ENCODE results near the gene CLBA1. TPM values are rescaled to one million over a fixed set of nuclear protein-coding genes. Genes with fewer than 3 reads are reported as not detected.
"Not testable (repeated sequence)": the region's sequence is repeated elsewhere in the genome, so short reads cannot be mapped to it uniquely, and the experiment has no call there.

Gene CLBA1
- total RNA-seq, 4 donors from 2014 or later = 16.8 to 31.6 (median 20.9) TPM

GRCh38 chr14:105030836-105031396 lies 45.3 kb downstream of the CLBA1 start:
- no peak for TF ChIP-seq CTCF (IDR thresholded peaks at IDR 0.05)
- Histone ChIP-seq H3K27ac (no peak overlapping the region), H3K36me3 (no peaks in the 10 kb centered on the region), H3K27me3 (no peaks in the 10 kb centered on the region), H3K4me1 (peaks cover 3 to 5% of the 10 kb centered on the region in 2 donors), H3K9me3 (no peaks in the 10 kb centered on the region), H3K4me3 (replicated peaks in 1 of 3) (no peak overlapping the region)
- WGBS, 2 donors = 64 to 75% methylated on average over 9 of the region's 9 CpGs
- no peak for DNase-seq
- intact Hi-C loops (cut with DNase I) = no loop called here

- H3K9me3 ChIP-seq, H3K27ac ChIP-seq: not testable (repeated sequence)
- WGBS, 2 donors = 93 to 94% methylated on average over 5 of the region's 5 CpGs
These were observed 46.9 kb downstream of the CLBA1 start for GRCh38 chr14:105032451-105032901.

GRCh38 chr14:105033412-105033900 lies 47.9 kb downstream of the CLBA1 start:
- H3K27ac ChIP-seq = peak overlapping the region in 2 of 3 donors; percentile 25 to 48
- 7 to 27% methylated on average over 42 to 45 of the region's 45 CpGs for WGBS, 2 donors
- H3K4me1 ChIP-seq; H3K9me3 ChIP-seq; H3K36me3 ChIP-seq; H3K27me3 ChIP-seq; intact Hi-C loops (cut with DNase I); DNase-seq: not testable (repeated sequence)
- H3K4me3 ChIP-seq (replicated peaks in 1 of 3) = peak overlapping the region; percentile 9 to 27 (median 11)

More at GRCh38 chr14:105032451-105032901, 46.9 kb downstream of the CLBA1 start:
- intact Hi-C loops (cut with DNase I); H3K36me3 ChIP-seq; DNase-seq; H3K4me3 ChIP-seq (replicated peaks in 1 of 3); H3K4me1 ChIP-seq; H3K27me3 ChIP-seq: not testable (repeated sequence)

DNA sequence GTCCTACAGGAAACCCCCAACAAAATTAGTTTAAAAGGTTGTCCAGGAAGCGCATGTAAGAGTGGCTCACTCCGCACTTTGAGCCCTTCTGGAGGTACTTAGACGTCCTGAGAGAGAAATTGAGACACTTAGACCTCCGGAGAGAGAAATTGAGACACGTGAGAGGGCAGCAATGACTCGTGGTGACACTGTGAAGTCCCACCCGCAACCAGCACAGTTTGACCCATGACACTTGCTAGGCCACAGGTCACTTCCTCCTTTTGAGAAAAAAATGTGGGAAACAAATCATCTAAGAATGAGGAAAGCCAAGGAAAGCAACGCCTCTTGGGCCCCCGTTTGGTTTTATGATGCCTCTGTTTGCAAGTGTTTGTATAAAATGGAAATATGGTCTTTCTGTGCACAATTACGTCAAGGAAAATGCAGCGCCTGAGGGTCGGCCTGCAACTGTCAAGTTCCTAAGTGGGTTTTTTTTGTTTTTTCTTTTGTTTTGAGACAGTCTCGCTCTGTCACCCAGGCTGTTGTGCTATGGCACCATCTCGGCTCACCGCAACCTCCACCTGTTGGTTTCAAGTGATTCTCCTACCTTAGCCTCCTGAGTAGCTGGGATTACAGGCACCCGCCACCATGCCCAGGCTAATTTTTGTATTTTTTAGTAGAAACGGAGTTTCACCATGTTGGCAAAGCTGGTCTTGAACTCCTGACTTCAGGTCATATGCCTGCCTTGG lies 48.9 kb downstream of the CLBA1 start:
- H3K4me3 ChIP-seq (replicated peaks in 1 of 3) = no peak overlapping the region
- intact Hi-C loops (cut with DNase I) = no loop called here
- 78 to 81% methylated on average over 17 of the region's 17 CpGs for WGBS, 2 donors
- no peak for DNase-seq
- H3K9me3 ChIP-seq = no peaks in the 10 kb centered on the region
- TF ChIP-seq CTCF (IDR thresholded peaks at IDR 0.05) = no peak
- no peak for TF ChIP-seq POLR2A (IDR thresholded peaks at IDR 0.05)
- no peaks in the 10 kb centered on the region for H3K36me3 ChIP-seq
- no peaks in the 10 kb centered on the region for H3K4me1 ChIP-seq
- H3K27me3 ChIP-seq = no peaks in the 10 kb centered on the region
- no peak overlapping the region for H3K27ac ChIP-seq

- H3K27ac ChIP-seq; H3K4me1 ChIP-seq; H3K4me3 ChIP-seq (replicated peaks in 1 of 3); H3K27me3 ChIP-seq; H3K36me3 ChIP-seq; H3K9me3 ChIP-seq; intact Hi-C loops (cut with DNase I); DNase-seq: not testable (repeated sequence)
- WGBS, 2 donors = 92 to 93% methylated on average over 2 of the region's 2 CpGs
These were observed 50.0 kb downstream of the CLBA1 start for GRCh38 chr14:105035616-105036015.

- no peaks in the 10 kb centered on the region for H3K27me3 ChIP-seq
- no peaks in the 10 kb centered on the region for H3K4me1 ChIP-seq
- H3K27ac ChIP-seq = no peak overlapping the region
- TF ChIP-seq POLR2A (IDR thresholded peaks at IDR 0.05) = no peak
- no peak for TF ChIP-seq CTCF (IDR thresholded peaks at IDR 0.05)
- intact Hi-C loops (cut with DNase I) = loop anchor here (5.0 to 10.0 kb wide), 2 partner anchors 147 to 265 kb away; no protein-coding TSS in a partner anchor
- H3K36me3 ChIP-seq = no peaks in the 10 kb centered on the region
- no peak overlapping the region for H3K4me3 ChIP-seq (replicated peaks in 1 of 3)
- WGBS, 2 donors = 76 to 83% methylated on average over 14 of the region's 14 CpGs
- H3K9me3 ChIP-seq = no peaks in the 10 kb centered on the region
- no peak for DNase-seq
These were observed 54.0 kb downstream of the CLBA1 start for GRCh38 chr14:105039458-105040205.
